IPS-NIHi11 (cell line): Measurements from ENCODE around the gene NTRK1.

Experiments used
- DNase-seq: peaks from one replicate; pipeline ENCODE4 v3.0.0; 2012; ENCODE audit warnings: mixed read lengths, low spot score

Gene NTRK1

GRCh38 chr1:156898161-156898566 is 37.5 kb downstream of the NTRK1 start:
- no peak for DNase-seq

- no peak for DNase-seq
These were observed 38.5 kb downstream of the NTRK1 start for GRCh38 chr1:156898971-156899664.

GRCh38 chr1:156899956-156900718 is 39.5 kb downstream of the NTRK1 start:
- DNase-seq, result no peak

- DNase-seq, result no peak
These were observed 40.4 kb downstream of the NTRK1 start for GRCh38 chr1:156900896-156901589.

- no peak for DNase-seq
These were observed 40.9 kb downstream of the NTRK1 start for GRCh38 chr1:156901590-156901900.

GRCh38 chr1:156901966-156902915 is 41.6 kb downstream of the NTRK1 start:
- no peak for DNase-seq

- no peak for DNase-seq
These were observed 42.8 kb downstream of the NTRK1 start for GRCh38 chr1:156903328-156904091.

- DNase-seq, result no peak
These were observed 43.7 kb downstream of the NTRK1 start for GRCh38 chr1:156904187-156904959.

GRCh38 chr1:156905176-156905575 is 44.5 kb downstream of the NTRK1 start:
- no peak for DNase-seq

- no peak for DNase-seq
These were observed 45.0 kb downstream of the NTRK1 start for GRCh38 chr1:156905651-156906050.

GRCh38 chr1:156906206-156906906 is 45.7 kb downstream of the NTRK1 start:
- DNase-seq, result no peak

GRCh38 chr1:156908541-156908940 is 47.9 kb downstream of the NTRK1 start:
- DNase-seq, result no peak

GRCh38 chr1:156908955-156909354 is 48.3 kb downstream of the NTRK1 start:
- no peak for DNase-seq

- DNase-seq, result no peak
These were observed 49.0 kb downstream of the NTRK1 start for GRCh38 chr1:156909671-156910070.

- DNase-seq, result peak; percentile 91
These were observed 49.7 kb downstream of the NTRK1 start for GRCh38 chr1:156910309-156910782.

- DNase-seq, result no peak
These were observed 51.1 kb downstream of the NTRK1 start for GRCh38 chr1:156911577-156912298.

- DNase-seq, result no peak
These were observed 51.6 kb downstream of the NTRK1 start for GRCh38 chr1:156912310-156912709.

GRCh38 chr1:156912861-156913808 is 52.5 kb downstream of the NTRK1 start:
- DNase-seq, result peak; percentile 66
